HEK293T (cell line): ENCODE results near the gene AP1G1.
"Not testable (repeated sequence)": the region's sequence is repeated elsewhere in the genome, so short reads cannot be mapped to it uniquely, and the experiment has no call there.

ENCODE experiments used
- CTCF ChIA-PET: fragments of 350-600 bp; formaldehyde crosslinking; extraction: SDS; loops from one replicate; lab custom pipeline; 2021; ENCODE audit warnings: antibody characterized with exemption, inconsistent platforms; lab: Yijun Ruan, JAX
- POLR2A ChIA-PET: fragments of 350-600 bp; formaldehyde crosslinking; extraction: SDS; loops from one replicate; lab custom pipeline; 2020; ENCODE audit warnings: antibody characterized with exemption, inconsistent platforms; lab: Yijun Ruan, JAX
- DNase-seq: peaks from one replicate; pipeline ENCODE4 v3.0.0; 2012; ENCODE audit warnings: mixed read lengths; ENCODE audit errors: extremely low spot score
- ARNT ChIP-seq: fragments of 450-650 bp; IDR thresholded peaks from 2 replicates; pipeline ENCODE4 v1.6.1; 2017; ENCODE audit warnings: mild to moderate bottlenecking
- BHLHE40 ChIP-seq: fragments of 450-650 bp; IDR thresholded peaks from 2 replicates; pipeline ENCODE4 v1.6.1; 2016; ENCODE audit warnings: mild to moderate bottlenecking, moderate library complexity, borderline replicate concordance
- CTBP1 ChIP-seq: fragments of 450-650 bp; IDR thresholded peaks from 2 replicates; pipeline ENCODE4 v1.6.1; 2016; ENCODE audit warnings: borderline replicate concordance
- ELF4 ChIP-seq: fragments of 450-650 bp; IDR thresholded peaks from 2 replicates; pipeline ENCODE4 v1.6.1; 2017; ENCODE audit warnings: antibody characterized with exemption
- FOXA1 ChIP-seq: fragments of 450-650 bp; IDR thresholded peaks from 2 replicates; pipeline ENCODE4 v1.6.1; 2016; ENCODE audit warnings: mild to moderate bottlenecking
- FOXK2 ChIP-seq: fragments of 450-650 bp; IDR thresholded peaks from 2 replicates; pipeline ENCODE4 v1.6.1; 2016; ENCODE audit warnings: mild to moderate bottlenecking
- FOXM1 ChIP-seq: fragments of 450-650 bp; IDR thresholded peaks from 2 replicates; pipeline ENCODE4 v1.6.1; 2017; ENCODE audit warnings: mild to moderate bottlenecking, borderline replicate concordance
- HDGF ChIP-seq: fragments of 450-650 bp; IDR thresholded peaks from 2 replicates; pipeline ENCODE4 v1.6.1; 2017; ENCODE audit warnings: antibody characterized with exemption, borderline replicate concordance
- L3MBTL2 ChIP-seq: fragments of 450-650 bp; conservative IDR thresholded peaks from 2 replicates; pipeline ENCODE4 v1.6.1; 2016; ENCODE audit warnings: mild to moderate bottlenecking
- LEF1 ChIP-seq: fragments of 450-650 bp; IDR thresholded peaks from 2 replicates; pipeline ENCODE4 v1.6.1; 2017; ENCODE audit warnings: mild to moderate bottlenecking, borderline replicate concordance
- NFRKB ChIP-seq: fragments of 450-650 bp; IDR thresholded peaks from 2 replicates; pipeline ENCODE4 v1.6.1; 2016; ENCODE audit warnings: mild to moderate bottlenecking, moderate library complexity
- SP1 ChIP-seq: fragments of 450-650 bp; IDR thresholded peaks from 2 replicates; pipeline ENCODE4 v1.6.1; 2017
- SUZ12 ChIP-seq: fragments of 450-650 bp; IDR thresholded peaks from 2 replicates; pipeline ENCODE4 v1.6.1; 2016; ENCODE audit warnings: mild to moderate bottlenecking
- TARDBP ChIP-seq: fragments of 450-650 bp; IDR thresholded peaks from 2 replicates; pipeline ENCODE4 v1.6.1; 2016
- ZNF384 ChIP-seq: fragments of 450-650 bp; IDR thresholded peaks from 2 replicates; pipeline ENCODE4 v1.6.1; 2016
- TF ChIP-seq, protein P1 (sequence below): fragments of 450-650 bp; IDR thresholded peaks from 2 replicates; pipeline ENCODE4 v1.6.1; 2016

Gene AP1G1

DNA sequence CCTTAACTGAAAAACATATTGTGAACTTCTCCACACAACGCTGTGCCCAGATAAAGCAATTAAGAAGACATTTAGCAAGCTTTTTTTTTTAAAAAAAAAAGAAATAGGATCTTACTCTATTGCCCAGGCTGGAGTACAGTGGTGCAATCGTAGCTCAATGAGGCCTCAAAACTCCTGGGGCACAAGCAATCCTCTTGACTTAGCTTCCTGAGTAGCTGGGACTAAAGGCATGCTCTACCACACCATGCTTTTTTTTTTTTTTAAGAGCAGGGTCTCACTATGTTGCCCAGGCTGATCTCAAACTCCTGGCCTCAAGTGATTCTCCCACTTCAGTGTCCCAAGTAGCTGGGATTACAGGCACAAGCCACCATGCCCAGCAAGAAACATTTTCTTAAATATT, 20.1 kb downstream of the AP1G1 start:
- CTCF ChIA-PET = no interaction called here
- no peak for DNase-seq
- POLR2A ChIA-PET = no interaction called here
- no peak for TF ChIP-seq ARNT
- TF ChIP-seq SP1 = no peak
- TF ChIP-seq FOXK2 = no peak
- TF ChIP-seq ZNF384 = no peak

DNA sequence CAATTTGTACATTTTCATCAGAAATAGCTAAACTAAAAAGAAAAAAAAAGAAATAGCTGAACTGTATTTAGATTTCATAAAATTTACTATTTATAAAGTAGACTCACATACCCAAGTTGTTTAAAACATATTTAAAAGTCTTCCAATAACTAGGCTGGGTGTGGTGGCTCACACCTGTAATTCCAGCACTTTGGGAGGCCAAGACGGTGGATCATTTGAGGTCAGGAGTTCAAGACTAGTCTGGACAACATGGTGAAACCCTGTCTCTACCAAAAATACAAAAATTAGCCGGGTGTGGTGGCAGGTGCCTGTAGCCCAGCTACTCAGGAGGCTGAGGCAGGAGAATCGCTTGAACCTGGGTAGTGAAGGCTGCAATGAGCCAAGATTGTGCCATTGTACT, 23.5 kb downstream of the AP1G1 start:
- POLR2A ChIA-PET = interaction anchor here (1.2 kb wide), 1 partner anchor 23 kb away, joined by 4 read pairs; the partner anchor contains the start of gene AP1G1
- CTCF ChIA-PET, DNase-seq: not testable (repeated sequence)

DNA sequence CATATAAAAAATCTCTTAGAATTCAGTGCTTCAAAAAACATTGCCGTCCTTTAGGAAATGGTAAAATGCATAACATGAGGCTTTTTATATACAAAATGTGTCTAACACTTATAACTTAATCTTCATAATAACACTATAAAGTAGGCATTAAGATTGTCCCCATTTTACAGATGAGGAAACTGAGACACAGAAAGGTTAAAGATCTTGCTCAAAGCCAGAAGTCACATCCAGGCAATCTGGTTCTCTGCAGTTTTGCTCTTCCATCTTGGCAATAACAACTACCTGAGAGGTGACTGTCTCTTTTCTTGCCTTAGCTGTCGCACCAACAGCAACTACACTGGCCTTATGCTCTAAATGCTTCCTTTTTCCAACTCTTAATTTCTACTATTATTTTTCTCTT, 24.5 kb downstream of the AP1G1 start:
- ChIA-PET CTCF (no interaction called here), POLR2A (interaction anchor here (1.2 kb wide), 1 partner anchor 25 kb away, joined by 4 read pairs; the partner anchor contains the start of gene AP1G1)
- no peak for DNase-seq
- TF ChIP-seq, protein P1, sequence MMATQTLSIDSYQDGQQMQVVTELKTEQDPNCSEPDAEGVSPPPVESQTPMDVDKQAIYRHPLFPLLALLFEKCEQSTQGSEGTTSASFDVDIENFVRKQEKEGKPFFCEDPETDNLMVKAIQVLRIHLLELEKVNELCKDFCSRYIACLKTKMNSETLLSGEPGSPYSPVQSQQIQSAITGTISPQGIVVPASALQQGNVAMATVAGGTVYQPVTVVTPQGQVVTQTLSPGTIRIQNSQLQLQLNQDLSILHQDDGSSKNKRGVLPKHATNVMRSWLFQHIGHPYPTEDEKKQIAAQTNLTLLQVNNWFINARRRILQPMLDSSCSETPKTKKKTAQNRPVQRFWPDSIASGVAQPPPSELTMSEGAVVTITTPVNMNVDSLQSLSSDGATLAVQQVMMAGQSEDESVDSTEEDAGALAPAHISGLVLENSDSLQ = no peak
- no peak for TF ChIP-seq FOXK2
- no peak for TF ChIP-seq TARDBP
- no peak for TF ChIP-seq FOXM1
- TF ChIP-seq SUZ12 = no peak
- no peak for TF ChIP-seq ZNF384
- no peak for TF ChIP-seq LEF1
- no peak for TF ChIP-seq L3MBTL2
- TF ChIP-seq ELF4 = no peak
- no peak for TF ChIP-seq NFRKB
- TF ChIP-seq HDGF = no peak
- no peak for TF ChIP-seq SP1
- TF ChIP-seq BHLHE40 = no peak
- TF ChIP-seq ARNT = no peak
- TF ChIP-seq FOXA1 = no peak

DNA sequence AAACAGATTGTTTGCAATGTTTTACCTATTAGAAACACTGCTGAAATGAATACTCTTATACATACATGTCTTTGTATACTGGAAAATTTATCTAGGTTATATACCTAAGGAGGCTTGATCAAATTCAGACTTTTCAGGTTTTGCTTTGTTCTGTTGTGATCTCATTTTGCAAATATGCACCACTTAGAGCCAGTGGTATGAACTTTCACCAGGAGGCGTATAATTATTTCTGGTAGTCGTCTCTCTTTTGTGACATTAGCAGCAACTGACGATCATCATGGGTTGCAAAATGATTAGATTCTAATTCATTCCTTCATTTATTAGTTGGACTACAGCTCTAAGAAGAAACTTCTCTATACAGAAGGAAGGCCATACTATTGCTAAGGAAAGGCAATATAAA, 26.9 kb downstream of the AP1G1 start:
- TF ChIP-seq ARNT (no peak), L3MBTL2 (no peak), BHLHE40 (no peak), ELF4 (no peak), CTBP1 (no peak), FOXK2 (no peak), SUZ12 (no peak), TARDBP (no peak), LEF1 (no peak), SP1 (no peak), FOXM1 (no peak), FOXA1 (no peak), NFRKB (no peak), HDGF (no peak), ZNF384 (no peak)
- TF ChIP-seq, protein P1 = no peak
- DNase-seq = no peak
- POLR2A ChIA-PET = no interaction called here
- CTCF ChIA-PET = no interaction called here

DNA sequence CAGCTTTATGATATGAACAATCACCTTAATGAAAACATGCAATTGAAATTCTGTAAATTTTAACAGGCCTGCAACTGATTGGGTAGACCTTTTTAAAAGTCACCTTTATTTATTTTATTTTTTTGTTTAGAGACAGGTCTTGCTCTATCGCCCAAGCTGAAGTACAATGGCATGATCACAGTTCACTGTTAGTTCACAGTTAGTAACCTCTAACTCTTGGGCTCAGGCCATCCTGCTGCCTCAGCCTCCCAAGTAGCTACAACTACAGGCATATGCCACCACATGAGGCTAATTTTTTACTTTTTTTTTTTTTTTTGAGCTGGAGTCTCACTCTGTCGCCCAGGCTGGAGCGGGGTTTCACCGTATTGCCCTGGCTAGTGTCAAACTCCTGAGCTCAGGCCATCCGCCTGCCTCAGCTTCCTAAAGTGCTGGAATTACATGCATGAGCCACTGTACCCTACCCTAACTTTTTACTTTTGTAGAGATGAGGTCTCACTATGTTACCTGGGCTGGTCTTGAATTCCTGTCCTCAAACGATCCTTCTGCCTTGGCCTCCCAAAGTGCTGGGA, 28.0 kb downstream of the AP1G1 start:
- DNase-seq = no peak
- ChIA-PET CTCF (interaction anchor here (0.7 kb wide), 1 partner anchor 13 kb away, joined by 3 read pairs; no protein-coding TSS in a partner anchor), POLR2A (no interaction called here)
- TF ChIP-seq, protein P1 = no peak
- TF ChIP-seq ELF4 (no peak), BHLHE40 (no peak), FOXA1 (no peak), CTBP1 (no peak), NFRKB (no peak), TARDBP (no peak), HDGF (no peak), ARNT (no peak), L3MBTL2 (no peak), SUZ12 (no peak), FOXM1 (no peak), FOXK2 (no peak), SP1 (no peak), LEF1 (no peak), ZNF384 (no peak)

DNA sequence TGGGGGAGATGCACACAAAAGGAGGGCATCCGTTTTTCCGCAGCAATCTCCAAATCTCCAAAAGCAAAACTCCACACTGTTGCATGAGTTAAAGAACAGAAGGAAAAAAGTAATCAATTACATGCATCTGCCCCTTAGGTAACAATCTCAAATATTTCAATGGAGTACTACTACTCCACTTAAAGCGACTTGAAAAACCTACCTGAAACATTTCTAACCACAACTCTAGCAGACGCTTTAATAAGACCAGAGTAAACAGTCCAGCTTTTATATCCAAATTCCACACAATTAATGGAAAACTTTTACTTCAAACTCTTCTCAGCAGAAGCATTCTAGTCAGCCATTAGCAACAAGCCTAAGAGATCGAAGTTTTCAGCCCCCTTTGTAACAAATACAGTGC, 29.9 kb downstream of the AP1G1 start:
- no peak for DNase-seq
- CTCF ChIA-PET = no interaction called here
- TF ChIP-seq NFRKB (no peak), FOXA1 (no peak)
- POLR2A ChIA-PET = interaction anchor here (0.5 to 1.0 kb wide), 2 partner anchors 30 to 151 kb away, joined by 3 read pairs; partner anchors contain the start of gene AP1G1

DNA sequence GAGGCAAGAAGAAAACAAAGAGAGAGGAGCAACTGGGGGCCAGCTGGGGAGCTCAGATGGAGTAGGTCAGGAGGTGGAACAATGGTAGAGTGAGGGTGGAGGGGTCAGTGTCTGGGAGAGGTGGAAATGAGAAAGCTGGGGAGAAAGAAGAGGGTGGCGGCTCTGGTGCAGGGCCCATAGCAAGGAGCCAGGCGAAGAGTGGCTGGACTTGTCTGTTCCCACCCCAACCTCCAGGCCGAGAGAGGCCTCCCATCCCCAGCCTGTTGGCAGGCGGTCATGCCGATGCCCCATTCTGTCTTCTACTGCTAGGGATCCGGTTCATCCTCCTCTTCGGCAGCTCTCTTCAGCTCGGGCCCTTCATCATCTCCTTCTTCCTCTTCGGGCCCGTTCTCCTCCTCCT, 31.3 kb downstream of the AP1G1 start:
- DNase-seq = no peak
- POLR2A ChIA-PET = no interaction called here
- CTCF ChIA-PET = no interaction called here

More for the DNA sequence above, 31.3 kb downstream of the AP1G1 start:
- TF ChIP-seq ZNF384 (no peak), CTBP1 (no peak), HDGF (no peak), FOXM1 (no peak), SP1 (no peak), NFRKB (no peak), LEF1 (no peak), L3MBTL2 (no peak), FOXA1 (no peak), BHLHE40 (no peak), FOXK2 (no peak), ELF4 (no peak), SUZ12 (no peak), TARDBP (no peak), ARNT (no peak)
- TF ChIP-seq, protein P1 = no peak
